ENCODE measurements around the gene OR56A3. TPM values are rescaled to one million over a fixed set of nuclear protein-coding genes. Genes with fewer than 3 reads are reported as not detected.
A peak's percentile ranks its signal among the peaks of the same experiment; 100 is the strongest.

The OR56A3 gene
- total RNA-seq, 1 donor from 2014 or later, result not detected

- no peak overlapping the region for H3K27ac Mint-ChIP-seq (ENCODE audit: unreplicated experiment)
- H3K4me1 Mint-ChIP-seq (ENCODE audit: unreplicated experiment), result no peaks in the 10 kb centered on the region
- peaks cover 56% of the 10 kb centered on the region for H3K9me3 Mint-ChIP-seq (ENCODE audit: unreplicated experiment)
- H3K36me3 Mint-ChIP-seq (ENCODE audit: unreplicated experiment), result peaks cover 2% of the 10 kb centered on the region
- H3K27me3 Mint-ChIP-seq (ENCODE audit: unreplicated experiment), result no peaks in the 10 kb centered on the region
- TF ChIP-seq CTCF (IDR thresholded peaks at IDR 0.05), result no peak
- no peak overlapping the region for H3K4me3 Mint-ChIP-seq (ENCODE audit: unreplicated experiment)
- peak; percentile 81 for DNase-seq (ENCODE audit: extremely low spot score, unreplicated experiment)
Measured at GRCh38 chr11:5930614-5931013, 11.4 kb upstream of the OR56A3 start.

GRCh38 chr11:5931061-5931460 is 11.0 kb upstream of the OR56A3 start:
- Mint-ChIP-seq H3K27ac (ENCODE audit: unreplicated experiment) (no peak overlapping the region), H3K36me3 (ENCODE audit: unreplicated experiment) (peaks cover 2% of the 10 kb centered on the region), H3K4me3 (ENCODE audit: unreplicated experiment) (no peak overlapping the region), H3K27me3 (ENCODE audit: unreplicated experiment) (no peaks in the 10 kb centered on the region), H3K9me3 (ENCODE audit: unreplicated experiment) (peaks cover 60% of the 10 kb centered on the region), H3K4me1 (ENCODE audit: unreplicated experiment) (no peaks in the 10 kb centered on the region)
- no peak for TF ChIP-seq CTCF (IDR thresholded peaks at IDR 0.05)
- DNase-seq (ENCODE audit: extremely low spot score, unreplicated experiment), result no peak

- Mint-ChIP-seq H3K27me3 (ENCODE audit: unreplicated experiment) (no peaks in the 10 kb centered on the region), H3K4me3 (ENCODE audit: unreplicated experiment) (no peak overlapping the region), H3K27ac (ENCODE audit: unreplicated experiment) (no peak overlapping the region), H3K4me1 (ENCODE audit: unreplicated experiment) (no peaks in the 10 kb centered on the region), H3K36me3 (ENCODE audit: unreplicated experiment) (peaks cover 2% of the 10 kb centered on the region), H3K9me3 (ENCODE audit: unreplicated experiment) (peaks cover 70% of the 10 kb centered on the region)
- no peak for TF ChIP-seq CTCF (IDR thresholded peaks at IDR 0.05)
- no peak for DNase-seq (ENCODE audit: extremely low spot score, unreplicated experiment)
Measured at GRCh38 chr11:5932671-5933070, 9.4 kb upstream of the OR56A3 start.

GRCh38 chr11:5933116-5933515 is 8.9 kb upstream of the OR56A3 start:
- H3K4me1 Mint-ChIP-seq (ENCODE audit: unreplicated experiment), result no peaks in the 10 kb centered on the region
- no peak overlapping the region for H3K27ac Mint-ChIP-seq (ENCODE audit: unreplicated experiment)
- H3K4me3 Mint-ChIP-seq (ENCODE audit: unreplicated experiment), result no peak overlapping the region
- no peaks in the 10 kb centered on the region for H3K27me3 Mint-ChIP-seq (ENCODE audit: unreplicated experiment)
- peaks cover 2% of the 10 kb centered on the region for H3K36me3 Mint-ChIP-seq (ENCODE audit: unreplicated experiment)
- TF ChIP-seq CTCF (IDR thresholded peaks at IDR 0.05), result no peak
- DNase-seq (ENCODE audit: extremely low spot score, unreplicated experiment), result no peak
- H3K9me3 Mint-ChIP-seq (ENCODE audit: unreplicated experiment), result peaks cover 74% of the 10 kb centered on the region

- TF ChIP-seq CTCF (IDR thresholded peaks at IDR 0.05), result no peak
- Mint-ChIP-seq H3K27me3 (ENCODE audit: unreplicated experiment) (no peaks in the 10 kb centered on the region), H3K4me1 (ENCODE audit: unreplicated experiment) (no peaks in the 10 kb centered on the region), H3K9me3 (ENCODE audit: unreplicated experiment) (peaks cover 41% of the 10 kb centered on the region), H3K27ac (ENCODE audit: unreplicated experiment) (no peak overlapping the region), H3K36me3 (ENCODE audit: unreplicated experiment) (no peaks in the 10 kb centered on the region), H3K4me3 (ENCODE audit: unreplicated experiment) (no peak overlapping the region)
- peak; percentile 63 for DNase-seq (ENCODE audit: extremely low spot score, unreplicated experiment)
Measured at GRCh38 chr11:5937868-5938602, 4.0 kb upstream of the OR56A3 start.
